ENCODE data around the gene NRXN3. TPM values are rescaled to one million over a fixed set of nuclear protein-coding genes. Genes with fewer than 3 reads are reported as not detected.

The NRXN3 gene
- total and polyA plus RNA-seq, 11 donors, result 0.19 to 2.2 (median 1.1) TPM

DNA sequence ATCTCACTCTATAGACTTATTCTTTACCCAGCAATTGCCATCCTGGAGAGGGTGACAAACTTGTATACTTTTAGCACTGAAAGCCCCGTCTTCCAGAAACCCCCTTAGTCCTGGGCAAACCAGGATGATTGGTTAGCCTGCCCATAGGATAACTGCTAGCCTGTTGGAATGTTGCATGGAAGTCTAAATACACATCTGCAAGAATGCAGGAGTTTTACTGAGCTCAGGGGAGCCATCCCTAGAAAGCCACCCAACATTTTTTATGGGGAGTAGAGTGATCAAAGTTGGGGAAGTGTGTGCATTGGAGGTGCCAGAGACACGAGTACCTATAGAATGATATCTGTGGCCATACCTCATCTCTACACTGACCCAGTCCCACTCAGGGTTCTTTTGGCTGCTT is 155.7 kb downstream of the NRXN3 start:
- intact Hi-C loops (cut with DNase I), result no loop called here
- Histone ChIP-seq H3K4me1 (no peaks in the 10 kb centered on the region), H3K36me3 (no peaks in the 10 kb centered on the region), H3K4me3 (no peak overlapping the region), H3K27me3 (peaks cover 0 to 16% (median 0%) of the 10 kb centered on the region in 9 donors), H3K27ac (no peak overlapping the region), H3K9me3 (no peaks in the 10 kb centered on the region)
- TF ChIP-seq POLR2A (IDR thresholded peaks at IDR 0.05), result no peak
- TF ChIP-seq, protein P1, sequence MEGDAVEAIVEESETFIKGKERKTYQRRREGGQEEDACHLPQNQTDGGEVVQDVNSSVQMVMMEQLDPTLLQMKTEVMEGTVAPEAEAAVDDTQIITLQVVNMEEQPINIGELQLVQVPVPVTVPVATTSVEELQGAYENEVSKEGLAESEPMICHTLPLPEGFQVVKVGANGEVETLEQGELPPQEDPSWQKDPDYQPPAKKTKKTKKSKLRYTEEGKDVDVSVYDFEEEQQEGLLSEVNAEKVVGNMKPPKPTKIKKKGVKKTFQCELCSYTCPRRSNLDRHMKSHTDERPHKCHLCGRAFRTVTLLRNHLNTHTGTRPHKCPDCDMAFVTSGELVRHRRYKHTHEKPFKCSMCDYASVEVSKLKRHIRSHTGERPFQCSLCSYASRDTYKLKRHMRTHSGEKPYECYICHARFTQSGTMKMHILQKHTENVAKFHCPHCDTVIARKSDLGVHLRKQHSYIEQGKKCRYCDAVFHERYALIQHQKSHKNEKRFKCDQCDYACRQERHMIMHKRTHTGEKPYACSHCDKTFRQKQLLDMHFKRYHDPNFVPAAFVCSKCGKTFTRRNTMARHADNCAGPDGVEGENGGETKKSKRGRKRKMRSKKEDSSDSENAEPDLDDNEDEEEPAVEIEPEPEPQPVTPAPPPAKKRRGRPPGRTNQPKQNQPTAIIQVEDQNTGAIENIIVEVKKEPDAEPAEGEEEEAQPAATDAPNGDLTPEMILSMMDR (IDR thresholded peaks at IDR 0.05), result no peak
- DNase-seq (no peak), ATAC-seq (no peak)
- WGBS, 4 donors, result 15 to 48% (median 46%) methylated on average over 2 of the region's 2 CpGs

DNA sequence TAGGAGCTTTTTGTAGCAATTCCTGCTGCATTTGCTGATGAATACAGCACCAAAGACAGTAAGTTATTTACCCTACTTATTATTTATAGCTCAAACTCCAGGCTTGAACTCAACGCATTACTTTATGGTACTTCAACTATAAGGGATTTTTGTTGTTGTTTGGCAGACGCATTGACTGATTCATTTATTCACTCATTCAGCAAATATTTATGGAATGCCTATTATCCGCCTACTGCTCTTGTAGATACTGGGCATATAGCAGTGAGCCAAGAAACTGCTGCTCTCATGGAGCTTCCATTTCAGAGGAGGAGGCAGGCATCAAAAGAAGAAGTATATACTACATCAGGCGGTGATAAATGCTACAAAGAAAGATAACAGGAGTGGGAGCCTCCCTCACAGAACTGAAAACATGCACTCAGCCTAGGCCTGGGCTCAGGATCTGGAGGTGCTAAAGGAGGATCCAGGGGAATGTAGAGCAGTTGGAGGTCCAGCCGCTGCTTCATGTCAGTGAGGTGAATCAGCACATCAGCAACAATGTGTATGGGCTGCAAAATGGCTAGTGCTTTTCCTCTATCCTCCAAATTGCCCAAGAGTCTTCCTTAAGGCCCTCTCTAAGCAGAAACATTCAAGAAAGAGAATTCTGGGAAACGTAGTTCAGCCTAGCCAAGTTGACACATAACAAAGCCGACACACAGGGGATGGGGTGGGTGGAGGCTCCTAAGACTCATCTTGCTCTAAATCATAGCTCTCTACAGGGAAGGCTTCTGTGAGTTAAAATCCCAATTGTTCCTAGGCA is 157.5 kb downstream of the NRXN3 start:
- DNase-seq, result no peak
- Histone ChIP-seq H3K9me3 (no peaks in the 10 kb centered on the region), H3K27ac (no peak overlapping the region), H3K4me1 (no peaks in the 10 kb centered on the region), H3K27me3 (peaks cover 0 to 8% (median 0%) of the 10 kb centered on the region in 9 donors), H3K36me3 (no peaks in the 10 kb centered on the region), H3K4me3 (no peak overlapping the region)
- no peak for ATAC-seq
- 71 to 79% (median 74%) methylated on average over 7 of the region's 7 CpGs for WGBS, 4 donors
- intact Hi-C loops (cut with DNase I), result no loop called here
- TF ChIP-seq POLR2A (IDR thresholded peaks at IDR 0.05), result no peak
- TF ChIP-seq, protein P1 (IDR thresholded peaks at IDR 0.05), result no peak

DNA sequence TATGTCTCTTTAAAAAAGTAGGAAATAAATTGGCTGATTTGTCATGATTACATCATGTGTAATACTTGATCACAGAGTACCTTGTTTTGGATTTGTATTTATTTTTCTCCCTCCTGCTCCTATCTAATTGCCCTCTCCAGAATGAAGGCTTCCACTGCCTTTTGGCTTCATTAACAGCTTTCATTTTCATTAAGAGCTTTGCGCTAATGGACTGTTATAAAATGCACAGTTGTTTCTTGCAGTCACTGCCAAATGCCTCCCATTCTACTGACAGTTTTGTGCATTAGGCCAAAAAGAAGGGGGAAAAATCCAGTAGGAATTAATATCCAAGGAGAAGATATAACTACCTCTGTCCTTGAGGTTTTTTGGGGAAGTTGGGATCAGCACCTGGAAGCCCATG is 159.2 kb downstream of the NRXN3 start:
- intact Hi-C loops (cut with DNase I), result no loop called here
- ATAC-seq (no peak), DNase-seq (no peak)
- no peaks in the 10 kb centered on the region for H3K9me3 ChIP-seq
- no peak overlapping the region for H3K4me3 ChIP-seq
- TF ChIP-seq POLR2A (IDR thresholded peaks at IDR 0.05), result no peak
- TF ChIP-seq, protein P1 (IDR thresholded peaks at IDR 0.05), result no peak
- no peaks in the 10 kb centered on the region for H3K36me3 ChIP-seq
- WGBS, 4 donors, result 86 to 100% (median 87%) methylated on average over 1 of the region's 1 CpG
- H3K4me1 ChIP-seq, result no peaks in the 10 kb centered on the region
- H3K27ac ChIP-seq, result no peak overlapping the region
- H3K27me3 ChIP-seq, result peaks cover 0 to 6% (median 0%) of the 10 kb centered on the region in 9 donors

DNA sequence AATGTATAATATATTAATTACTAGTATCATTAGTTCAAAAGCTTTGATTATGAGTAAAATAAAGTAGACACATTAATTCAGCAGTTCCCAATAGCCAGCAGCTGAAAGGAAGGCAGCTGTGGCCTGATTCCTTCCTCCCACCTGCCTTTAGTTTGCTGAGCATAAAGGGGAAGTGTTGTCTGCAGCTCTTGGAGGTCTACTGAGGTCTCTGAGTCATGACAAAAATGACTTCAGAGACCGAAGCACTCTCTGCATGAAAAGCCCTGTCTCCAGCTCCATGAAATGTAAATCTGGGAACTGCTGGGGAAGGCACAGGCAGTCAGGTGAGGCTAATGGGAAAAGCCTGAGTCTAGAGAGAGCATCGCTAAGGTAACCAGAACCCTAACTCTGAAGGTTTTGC is 165.4 kb downstream of the NRXN3 start:
- Histone ChIP-seq H3K36me3 (no peaks in the 10 kb centered on the region), H3K4me3 (no peak overlapping the region), H3K4me1 (no peaks in the 10 kb centered on the region), H3K27me3 (peaks cover 0 to 19% (median 0%) of the 10 kb centered on the region in 9 donors), H3K27ac (no peak overlapping the region), H3K9me3 (no peaks in the 10 kb centered on the region)
- TF ChIP-seq POLR2A (IDR thresholded peaks at IDR 0.05), result no peak
- TF ChIP-seq, protein P1 (IDR thresholded peaks at IDR 0.05), result no peak
- WGBS, 4 donors, result 54 to 87% (median 79%) methylated on average over 2 of the region's 2 CpGs
- no peak for DNase-seq
- intact Hi-C loops (cut with DNase I), result no loop called here
- no peak for ATAC-seq

Data from heart left ventricle (tissue), 16 donors.